ENCODE data around the gene THNSL1.

DNA sequence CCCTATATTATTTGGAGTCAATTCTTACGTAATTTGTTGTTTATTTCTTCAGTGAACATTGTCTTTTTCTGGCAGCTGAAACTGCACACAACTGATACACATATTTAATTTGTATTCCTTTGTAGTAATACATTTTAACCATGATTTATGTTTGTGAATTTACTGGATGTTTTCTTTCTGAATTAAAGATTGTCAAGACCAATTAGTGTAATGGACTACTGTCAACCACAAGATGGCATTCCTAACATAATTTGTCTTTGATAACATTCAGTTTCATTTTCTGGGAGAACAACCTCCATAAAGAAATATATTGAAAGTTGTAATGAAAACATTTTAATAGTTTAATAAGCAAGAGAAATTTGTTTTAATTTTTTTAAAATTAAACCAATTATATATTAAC is 10.1 kb downstream of the THNSL1 start:
- TF ChIP-seq, protein P1, sequence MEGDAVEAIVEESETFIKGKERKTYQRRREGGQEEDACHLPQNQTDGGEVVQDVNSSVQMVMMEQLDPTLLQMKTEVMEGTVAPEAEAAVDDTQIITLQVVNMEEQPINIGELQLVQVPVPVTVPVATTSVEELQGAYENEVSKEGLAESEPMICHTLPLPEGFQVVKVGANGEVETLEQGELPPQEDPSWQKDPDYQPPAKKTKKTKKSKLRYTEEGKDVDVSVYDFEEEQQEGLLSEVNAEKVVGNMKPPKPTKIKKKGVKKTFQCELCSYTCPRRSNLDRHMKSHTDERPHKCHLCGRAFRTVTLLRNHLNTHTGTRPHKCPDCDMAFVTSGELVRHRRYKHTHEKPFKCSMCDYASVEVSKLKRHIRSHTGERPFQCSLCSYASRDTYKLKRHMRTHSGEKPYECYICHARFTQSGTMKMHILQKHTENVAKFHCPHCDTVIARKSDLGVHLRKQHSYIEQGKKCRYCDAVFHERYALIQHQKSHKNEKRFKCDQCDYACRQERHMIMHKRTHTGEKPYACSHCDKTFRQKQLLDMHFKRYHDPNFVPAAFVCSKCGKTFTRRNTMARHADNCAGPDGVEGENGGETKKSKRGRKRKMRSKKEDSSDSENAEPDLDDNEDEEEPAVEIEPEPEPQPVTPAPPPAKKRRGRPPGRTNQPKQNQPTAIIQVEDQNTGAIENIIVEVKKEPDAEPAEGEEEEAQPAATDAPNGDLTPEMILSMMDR (IDR thresholded peaks at IDR 0.05; ENCODE audit: low read length), result peak; percentile 28
- TF ChIP-seq EZH2 (optimal IDR thresholded peaks at IDR 0.05; ENCODE audit: low read depth, low read length), result no peak
- no peak for TF ChIP-seq EZH2phosphoT487 (IDR thresholded peaks at IDR 0.05; ENCODE audit: low read length)

Measured in MM.1S (cell line).